ENCODE data around the gene SKOR2.

The SKOR2 gene

DNA sequence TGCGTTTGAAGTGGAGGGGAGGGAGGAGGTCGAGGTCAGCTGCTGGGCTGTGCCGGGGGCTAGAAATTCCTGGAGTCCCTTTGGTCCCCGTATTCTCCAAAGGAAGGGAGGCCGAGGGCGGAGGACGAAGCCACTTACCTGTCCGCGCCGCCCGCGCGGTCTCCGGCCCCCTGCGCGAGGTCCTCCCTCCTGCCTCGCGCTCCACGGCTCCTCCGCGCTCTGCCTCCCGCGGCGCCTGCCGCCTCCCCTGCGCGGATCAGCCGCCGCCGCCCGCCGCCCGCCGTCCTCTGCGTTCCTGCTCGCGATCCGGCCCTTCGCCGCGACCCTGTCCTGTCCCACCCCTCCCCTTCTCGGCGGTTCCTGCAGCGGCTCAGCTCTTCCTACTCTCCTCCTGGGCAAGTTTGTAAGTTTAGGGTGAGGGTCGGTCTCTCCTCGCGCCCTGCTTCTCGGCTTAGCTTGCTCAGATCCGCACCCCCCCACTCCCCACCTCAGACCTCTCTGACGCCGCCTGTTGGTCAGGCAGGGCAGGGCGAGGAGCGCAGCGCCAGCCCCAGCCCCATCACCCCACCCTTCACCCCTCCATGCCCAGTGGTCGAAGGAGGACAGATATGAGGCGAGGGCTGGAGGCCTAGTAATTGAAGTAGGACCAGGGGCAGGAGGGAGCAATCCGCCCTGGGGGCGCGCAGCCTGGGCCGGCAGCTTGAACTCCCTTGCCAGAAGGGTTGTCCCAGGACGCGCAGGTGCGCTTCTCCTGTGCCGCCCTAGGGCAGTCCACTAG lies 9.7 kb upstream of the SKOR2 start:
- Histone ChIP-seq H3K36me3 (ENCODE audit: control insufficient read depth, insufficient read depth, low read length) (no peaks in the 10 kb centered on the region), H3K27ac (ENCODE audit: insufficient read depth, low read length, poor library complexity, severe bottlenecking) (no peak overlapping the region), H3K4me3 (ENCODE audit: insufficient read depth, low read depth, low read length, poor library complexity, severe bottlenecking) (no peak overlapping the region), H3K9me3 (ENCODE audit: control insufficient read depth, low read length) (no peaks in the 10 kb centered on the region), H3K27me3 (replicated peaks; ENCODE audit: control insufficient read depth, insufficient read depth, low read length, poor library complexity, severe bottlenecking) (peaks cover 25% of the 10 kb centered on the region), H3K4me1 (ENCODE audit: control insufficient read depth, insufficient read depth, low read length, poor library complexity, severe bottlenecking) (peaks cover 6% of the 10 kb centered on the region)
- no peak for DNase-seq

DNA sequence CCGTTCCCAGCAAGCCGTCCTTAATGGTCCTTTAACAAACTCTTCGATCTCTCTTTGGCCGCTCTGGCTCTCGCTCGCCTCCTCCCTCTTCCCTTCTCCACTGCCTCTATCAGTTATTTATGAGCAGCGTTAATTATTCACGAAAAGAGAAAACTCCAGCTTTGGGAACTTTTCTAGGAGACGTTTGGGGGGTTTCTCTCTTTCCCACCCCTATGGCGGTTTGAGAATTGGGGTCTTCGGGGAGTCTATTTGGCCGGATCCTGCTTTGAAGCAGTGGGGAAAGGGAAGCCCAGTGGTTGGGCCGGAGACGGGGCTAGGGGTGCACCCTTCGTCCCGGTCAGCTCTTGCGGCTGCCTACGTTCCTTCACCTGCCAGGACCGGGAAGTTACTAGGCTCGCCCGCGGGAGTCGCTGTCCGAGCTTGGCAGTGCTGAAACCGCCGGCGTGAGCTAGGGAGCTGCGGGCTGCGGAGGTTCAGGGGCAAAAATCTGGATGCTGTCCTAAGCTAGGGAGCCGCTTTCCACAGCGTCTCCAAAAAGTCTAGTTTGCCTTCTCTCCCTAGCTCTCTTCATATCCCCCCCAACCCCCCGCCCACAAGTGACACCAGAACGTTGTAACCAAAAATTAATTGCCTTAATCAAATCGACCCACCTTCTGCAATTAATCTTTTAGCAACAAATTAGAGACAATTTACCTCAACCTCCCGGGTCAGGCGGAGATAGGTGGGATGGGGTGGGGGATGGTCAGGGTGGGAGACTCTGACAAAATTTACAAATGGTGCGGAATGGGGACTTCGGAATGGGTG lies 8.9 kb upstream of the SKOR2 start:
- Histone ChIP-seq H3K27me3 (replicated peaks; ENCODE audit: control insufficient read depth, insufficient read depth, low read length, poor library complexity, severe bottlenecking) (peaks cover 31% of the 10 kb centered on the region), H3K36me3 (ENCODE audit: control insufficient read depth, insufficient read depth, low read length) (no peaks in the 10 kb centered on the region), H3K4me3 (ENCODE audit: insufficient read depth, low read depth, low read length, poor library complexity, severe bottlenecking) (no peak overlapping the region), H3K9me3 (ENCODE audit: control insufficient read depth, low read length) (no peaks in the 10 kb centered on the region), H3K27ac (ENCODE audit: insufficient read depth, low read length, poor library complexity, severe bottlenecking) (no peak overlapping the region), H3K4me1 (ENCODE audit: control insufficient read depth, insufficient read depth, low read length, poor library complexity, severe bottlenecking) (peaks cover 6% of the 10 kb centered on the region)
- no peak for DNase-seq

DNA sequence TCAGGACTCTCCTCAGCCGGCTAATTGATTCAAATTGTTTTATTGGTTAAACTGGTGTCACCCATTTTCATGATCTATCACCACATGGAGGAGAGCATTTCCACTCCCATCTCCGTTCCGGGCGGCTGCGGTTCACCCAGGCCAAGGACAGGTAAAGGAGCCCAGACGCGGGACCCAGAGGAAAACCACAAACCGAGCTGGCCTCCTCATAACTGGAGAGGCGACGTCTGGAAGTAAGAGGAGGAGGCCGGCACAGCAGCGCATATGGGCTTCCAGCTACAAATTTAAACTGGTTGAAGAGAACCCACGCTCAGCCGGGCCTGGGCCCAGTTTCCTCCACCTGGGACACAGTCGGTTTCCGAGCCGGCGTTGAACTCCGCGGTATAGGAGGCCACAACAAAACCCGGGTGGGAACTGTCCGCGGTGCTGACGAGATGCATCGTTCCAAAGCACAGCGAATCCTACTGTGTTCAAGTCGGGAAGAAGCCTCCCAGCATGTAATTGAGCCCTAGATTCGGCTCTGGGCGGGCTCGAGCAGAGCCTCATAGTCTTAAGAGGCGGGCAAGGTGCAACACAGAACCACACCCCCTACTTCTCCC lies 3.0 kb upstream of the SKOR2 start:
- Histone ChIP-seq H3K9me3 (ENCODE audit: control insufficient read depth, low read length) (no peaks in the 10 kb centered on the region), H3K27ac (ENCODE audit: insufficient read depth, low read length, poor library complexity, severe bottlenecking) (no peak overlapping the region), H3K36me3 (ENCODE audit: control insufficient read depth, insufficient read depth, low read length) (no peaks in the 10 kb centered on the region), H3K4me3 (ENCODE audit: insufficient read depth, low read depth, low read length, poor library complexity, severe bottlenecking) (no peak overlapping the region), H3K27me3 (replicated peaks; ENCODE audit: control insufficient read depth, insufficient read depth, low read length, poor library complexity, severe bottlenecking) (peaks cover 41% of the 10 kb centered on the region), H3K4me1 (ENCODE audit: control insufficient read depth, insufficient read depth, low read length, poor library complexity, severe bottlenecking) (no peaks in the 10 kb centered on the region)
- DNase-seq = no peak

DNA sequence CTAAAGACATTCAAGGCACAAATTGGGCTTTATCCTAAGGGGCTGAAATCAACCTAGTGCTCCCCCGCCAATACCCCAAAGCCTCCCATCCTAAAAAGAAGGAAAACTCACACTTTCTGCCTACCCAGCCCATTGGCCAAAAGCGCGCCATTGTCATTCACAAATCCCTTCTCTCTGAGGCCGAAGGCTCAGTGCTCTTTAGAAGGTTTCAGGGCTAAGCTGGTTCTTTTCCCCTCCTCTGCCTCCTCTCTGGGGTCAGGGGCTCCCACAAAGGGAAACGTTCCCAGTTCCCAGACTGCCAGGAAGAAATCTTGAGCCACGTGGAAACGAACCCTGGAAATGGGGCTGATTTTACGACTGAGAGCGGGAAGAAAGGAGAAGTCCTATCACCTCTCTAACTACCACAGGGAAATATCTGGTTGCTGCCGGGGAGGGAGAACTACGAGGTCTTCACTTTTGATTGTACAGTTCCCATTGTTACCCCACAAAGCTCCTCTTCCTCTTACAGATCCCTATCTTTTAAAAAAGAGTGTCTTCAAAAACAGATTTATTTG lies 1.7 kb upstream of the SKOR2 start:
- no peak overlapping the region for H3K27ac ChIP-seq (ENCODE audit: insufficient read depth, low read length, poor library complexity, severe bottlenecking)
- no peak overlapping the region for H3K4me3 ChIP-seq (ENCODE audit: insufficient read depth, low read depth, low read length, poor library complexity, severe bottlenecking)

DNA sequence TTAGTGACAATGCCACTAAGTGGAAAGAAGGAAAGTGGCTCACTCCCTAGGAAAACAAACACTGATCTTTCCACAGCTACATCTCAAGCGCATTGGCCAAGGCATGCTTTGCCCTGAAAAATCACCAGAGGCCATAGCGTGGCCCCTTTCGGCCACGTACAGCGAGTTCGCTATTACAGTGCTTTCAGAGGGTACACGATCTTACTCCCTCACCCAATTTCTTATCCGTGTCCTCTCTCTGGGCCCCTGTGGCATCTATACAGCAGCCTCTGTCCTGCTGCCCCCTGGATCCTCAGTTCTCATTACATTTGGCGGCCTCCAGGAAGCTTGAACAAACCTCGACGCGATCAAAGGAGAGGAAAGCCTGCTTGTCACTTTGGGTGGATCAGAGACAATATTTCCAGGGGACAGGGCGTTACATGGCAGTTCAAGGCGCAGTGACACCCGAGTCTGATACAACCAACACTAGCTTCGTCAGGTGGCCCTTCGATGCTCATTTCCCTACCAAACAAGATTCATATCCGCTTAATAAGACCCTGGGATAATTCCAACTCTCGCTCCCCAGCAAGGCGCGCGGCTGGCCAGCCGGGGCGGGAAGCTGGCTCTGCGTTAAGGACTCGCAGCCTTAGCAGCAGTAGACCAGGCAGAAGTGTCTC lies 941 bp downstream of the SKOR2 start:
- Histone ChIP-seq H3K27ac (ENCODE audit: insufficient read depth, low read length, poor library complexity, severe bottlenecking) (no peak overlapping the region), H3K36me3 (ENCODE audit: control insufficient read depth, insufficient read depth, low read length) (no peaks in the 10 kb centered on the region), H3K9me3 (ENCODE audit: control insufficient read depth, low read length) (no peaks in the 10 kb centered on the region), H3K4me1 (ENCODE audit: control insufficient read depth, insufficient read depth, low read length, poor library complexity, severe bottlenecking) (no peaks in the 10 kb centered on the region), H3K27me3 (replicated peaks; ENCODE audit: control insufficient read depth, insufficient read depth, low read length, poor library complexity, severe bottlenecking) (peaks cover 40% of the 10 kb centered on the region), H3K4me3 (ENCODE audit: insufficient read depth, low read depth, low read length, poor library complexity, severe bottlenecking) (no peak overlapping the region)
- no peak for DNase-seq

More for the DNA sequence above, 1.7 kb upstream of the SKOR2 start:
- peaks cover 46% of the 10 kb centered on the region for H3K27me3 ChIP-seq (replicated peaks; ENCODE audit: control insufficient read depth, insufficient read depth, low read length, poor library complexity, severe bottlenecking)
- H3K36me3 ChIP-seq (ENCODE audit: control insufficient read depth, insufficient read depth, low read length) = no peaks in the 10 kb centered on the region
- no peaks in the 10 kb centered on the region for H3K9me3 ChIP-seq (ENCODE audit: control insufficient read depth, low read length)
- no peak for DNase-seq
- no peaks in the 10 kb centered on the region for H3K4me1 ChIP-seq (ENCODE audit: control insufficient read depth, insufficient read depth, low read length, poor library complexity, severe bottlenecking)

DNA sequence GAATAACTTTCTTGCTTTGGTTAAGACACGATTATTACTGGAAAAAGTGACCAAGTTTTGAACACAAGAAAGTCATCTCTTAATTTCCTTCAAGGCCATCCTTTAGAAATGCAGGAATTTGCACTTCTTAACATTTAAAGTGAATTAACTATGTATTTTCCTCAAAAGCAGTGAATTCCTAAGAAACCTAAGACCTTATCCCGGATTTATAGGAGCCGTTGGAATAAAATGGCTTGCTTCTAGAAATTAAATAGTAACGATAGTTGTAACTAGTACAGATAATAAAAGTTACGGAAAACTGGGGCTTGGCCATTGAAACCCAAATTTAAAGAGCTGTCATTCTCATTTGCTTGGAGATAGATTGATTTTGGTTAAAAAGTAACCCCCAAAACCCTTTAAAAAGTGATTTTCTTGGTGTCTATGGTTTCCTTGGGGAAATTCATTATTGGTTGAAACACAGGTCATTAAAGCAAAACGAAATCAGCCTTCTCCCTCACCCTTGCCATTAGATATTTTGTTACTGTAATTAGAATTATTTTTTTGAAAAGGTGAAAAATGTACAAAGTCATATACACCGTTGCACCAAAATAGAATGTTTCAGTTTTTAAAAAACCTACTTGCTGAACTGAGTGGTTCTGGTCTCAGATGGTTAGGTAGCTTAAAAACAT lies 2.0 kb downstream of the SKOR2 start:
- H3K4me3 ChIP-seq (ENCODE audit: insufficient read depth, low read depth, low read length, poor library complexity, severe bottlenecking) = no peak overlapping the region
- no peak for DNase-seq
- H3K27me3 ChIP-seq (replicated peaks; ENCODE audit: control insufficient read depth, insufficient read depth, low read length, poor library complexity, severe bottlenecking) = peaks cover 38% of the 10 kb centered on the region
- no peaks in the 10 kb centered on the region for H3K4me1 ChIP-seq (ENCODE audit: control insufficient read depth, insufficient read depth, low read length, poor library complexity, severe bottlenecking)
- no peaks in the 10 kb centered on the region for H3K9me3 ChIP-seq (ENCODE audit: control insufficient read depth, low read length)
- H3K36me3 ChIP-seq (ENCODE audit: control insufficient read depth, insufficient read depth, low read length) = no peaks in the 10 kb centered on the region
- H3K27ac ChIP-seq (ENCODE audit: insufficient read depth, low read length, poor library complexity, severe bottlenecking) = no peak overlapping the region

DNA sequence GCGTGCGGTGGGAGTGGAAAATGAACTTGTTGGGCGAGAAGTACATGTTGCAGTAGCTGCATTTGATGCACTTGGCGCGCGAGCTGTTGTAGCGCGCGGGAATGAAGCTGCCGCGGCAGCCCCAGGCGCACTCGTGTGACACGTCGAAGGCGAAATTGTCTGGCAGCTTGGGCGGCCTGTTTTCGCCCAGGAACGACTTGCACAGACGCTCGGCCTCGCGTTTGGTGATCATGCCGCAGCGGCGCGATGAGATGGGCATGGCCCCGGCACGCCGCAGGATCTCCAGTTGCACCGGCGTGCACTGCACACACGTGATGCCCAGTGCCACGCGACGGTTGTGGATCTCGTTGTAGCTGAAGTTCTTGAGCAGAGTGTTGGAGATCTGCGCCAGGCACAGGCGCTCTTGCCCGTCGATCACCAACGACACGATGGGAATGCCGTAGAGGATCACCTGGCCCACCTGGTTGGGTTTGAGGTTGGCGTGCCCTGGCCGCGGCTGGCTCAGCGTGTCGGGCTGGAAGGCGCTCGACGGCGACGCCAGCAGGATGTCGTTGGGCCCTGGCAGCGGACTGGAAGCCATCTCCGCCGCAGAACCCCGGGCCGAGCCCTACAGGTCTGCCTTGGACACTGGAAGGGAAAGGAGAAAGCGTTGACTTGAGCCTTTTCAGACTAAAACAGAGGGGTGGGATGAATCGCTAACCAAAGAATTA lies 2.7 kb downstream of the SKOR2 start:
- Histone ChIP-seq H3K4me3 (ENCODE audit: insufficient read depth, low read depth, low read length, poor library complexity, severe bottlenecking) (no peak overlapping the region), H3K27me3 (replicated peaks; ENCODE audit: control insufficient read depth, insufficient read depth, low read length, poor library complexity, severe bottlenecking) (peaks cover 37% of the 10 kb centered on the region), H3K27ac (ENCODE audit: insufficient read depth, low read length, poor library complexity, severe bottlenecking) (no peak overlapping the region), H3K9me3 (ENCODE audit: control insufficient read depth, low read length) (no peaks in the 10 kb centered on the region), H3K4me1 (ENCODE audit: control insufficient read depth, insufficient read depth, low read length, poor library complexity, severe bottlenecking) (no peaks in the 10 kb centered on the region), H3K36me3 (ENCODE audit: control insufficient read depth, insufficient read depth, low read length) (no peaks in the 10 kb centered on the region)
- no peak for DNase-seq

DNA sequence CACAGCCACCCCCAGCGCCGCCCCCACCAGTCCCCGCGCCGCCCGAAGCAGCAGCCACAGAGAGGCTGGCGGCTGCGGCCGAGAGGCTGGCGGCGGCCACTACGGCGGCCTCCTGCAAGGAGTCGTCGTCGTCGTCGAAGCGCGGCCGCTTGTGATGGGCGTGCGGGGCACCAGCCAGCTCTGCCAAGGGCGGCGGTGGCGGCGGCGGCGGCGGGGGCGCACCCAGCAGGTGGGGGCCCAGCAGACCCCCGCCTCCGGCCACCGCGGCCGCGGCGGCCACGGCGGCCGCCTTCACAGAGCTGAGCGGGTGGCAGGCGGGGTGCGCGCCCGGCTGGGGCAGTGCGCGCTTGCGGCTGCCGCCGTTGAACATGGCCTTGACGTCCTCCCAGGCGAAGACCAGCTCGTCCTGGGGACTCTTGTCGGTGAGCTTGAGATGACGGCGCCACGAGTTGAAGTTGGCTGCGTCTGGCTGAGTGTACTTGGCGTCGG lies 3.3 kb downstream of the SKOR2 start:
- no peaks in the 10 kb centered on the region for H3K9me3 ChIP-seq (ENCODE audit: control insufficient read depth, low read length)
- H3K27ac ChIP-seq (ENCODE audit: insufficient read depth, low read length, poor library complexity, severe bottlenecking) = no peak overlapping the region
- H3K4me3 ChIP-seq (ENCODE audit: insufficient read depth, low read depth, low read length, poor library complexity, severe bottlenecking) = no peak overlapping the region
- no peaks in the 10 kb centered on the region for H3K4me1 ChIP-seq (ENCODE audit: control insufficient read depth, insufficient read depth, low read length, poor library complexity, severe bottlenecking)
- H3K36me3 ChIP-seq (ENCODE audit: control insufficient read depth, insufficient read depth, low read length) = no peaks in the 10 kb centered on the region
- H3K27me3 ChIP-seq (replicated peaks; ENCODE audit: control insufficient read depth, insufficient read depth, low read length, poor library complexity, severe bottlenecking) = peaks cover 35% of the 10 kb centered on the region
- no peak for DNase-seq
